HL-60/S4 treated with retinoic acid at 250 ng/mL for 4 days and 3 days (cell line): ENCODE measurements around the gene PTPRN2.
"Not testable (repeated sequence)": the region's sequence is repeated elsewhere in the genome, so short reads cannot be mapped to it uniquely, and the experiment has no call there.

Experiments
- in situ Hi-C: fragments of 300-500 bp; cut with MboI; formaldehyde crosslinking; loops from 2 replicates; pipeline ENCODE4 v1.7.0; 2022; ENCODE audit warnings: low sequenced_read_pairs

The PTPRN2 gene

DNA sequence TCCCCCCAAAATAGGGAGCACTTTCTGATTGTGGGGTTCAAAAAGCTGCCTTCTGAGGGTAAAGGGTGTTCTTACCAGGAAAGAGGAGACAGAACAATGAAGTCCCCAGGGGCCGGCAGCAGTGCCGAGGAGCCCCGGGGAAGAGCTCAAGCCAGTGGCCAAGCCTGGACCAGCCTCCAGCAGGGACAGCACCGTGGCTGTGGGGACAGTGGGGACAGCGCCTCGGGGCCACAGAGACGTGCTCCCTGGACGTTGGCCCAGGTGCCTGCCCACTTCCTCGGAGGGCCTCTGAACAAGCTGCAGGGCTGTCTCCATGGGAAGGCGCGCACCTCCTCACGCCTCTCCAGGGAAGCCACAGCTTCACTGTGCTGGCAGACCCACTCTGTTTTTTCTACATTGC, 312.6 kb downstream of the PTPRN2 start:
- in situ Hi-C loops: no loop called here

DNA sequence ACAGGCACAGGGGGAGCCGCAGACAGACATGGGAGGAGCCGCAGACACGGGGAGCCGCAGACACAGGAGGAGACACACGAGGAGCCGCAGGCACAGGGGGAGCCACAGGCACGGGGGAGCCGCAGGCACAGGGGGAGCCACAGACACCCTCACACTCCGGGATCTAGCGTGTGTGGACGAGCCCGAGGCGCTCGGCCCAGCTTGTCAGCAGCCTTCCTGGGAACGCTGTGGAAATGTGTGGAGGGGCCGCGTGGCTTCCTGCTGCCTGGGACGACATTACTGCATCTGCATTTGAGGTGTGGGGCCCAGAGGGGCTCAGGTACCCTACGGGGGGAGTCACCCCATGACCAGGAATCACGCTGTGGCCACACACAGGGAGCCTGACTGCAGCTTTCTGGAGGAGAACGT, 313.2 kb downstream of the PTPRN2 start:
- in situ Hi-C loops: no loop called here

DNA sequence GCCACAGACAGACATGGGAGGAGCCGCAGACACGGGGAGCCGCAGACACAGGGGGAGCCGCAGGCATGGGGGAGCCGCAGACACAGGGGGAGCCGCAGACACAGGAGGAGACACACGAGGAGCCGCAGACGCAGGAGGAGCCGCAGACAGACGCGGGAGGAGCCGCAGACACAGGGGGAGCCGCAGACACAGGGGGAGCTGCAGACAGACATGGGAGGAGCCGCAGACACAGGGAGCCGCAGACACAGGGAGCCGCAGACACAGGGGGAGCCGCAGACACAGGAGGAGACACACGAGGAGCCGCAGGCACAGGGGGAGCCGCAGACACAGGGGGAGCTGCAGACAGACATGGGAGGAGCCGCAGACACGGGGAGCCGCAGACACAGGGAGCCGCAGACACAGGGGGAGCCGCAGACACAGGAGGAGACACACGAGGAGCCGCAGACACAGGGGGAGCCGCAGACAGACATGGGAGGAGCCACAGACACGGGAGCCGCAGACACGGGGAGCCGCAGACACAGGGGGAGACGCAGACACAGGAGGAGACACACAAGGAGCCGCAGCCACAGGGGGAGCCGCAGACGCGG, 313.8 kb downstream of the PTPRN2 start:
- in situ Hi-C loops: not testable (repeated sequence)

DNA sequence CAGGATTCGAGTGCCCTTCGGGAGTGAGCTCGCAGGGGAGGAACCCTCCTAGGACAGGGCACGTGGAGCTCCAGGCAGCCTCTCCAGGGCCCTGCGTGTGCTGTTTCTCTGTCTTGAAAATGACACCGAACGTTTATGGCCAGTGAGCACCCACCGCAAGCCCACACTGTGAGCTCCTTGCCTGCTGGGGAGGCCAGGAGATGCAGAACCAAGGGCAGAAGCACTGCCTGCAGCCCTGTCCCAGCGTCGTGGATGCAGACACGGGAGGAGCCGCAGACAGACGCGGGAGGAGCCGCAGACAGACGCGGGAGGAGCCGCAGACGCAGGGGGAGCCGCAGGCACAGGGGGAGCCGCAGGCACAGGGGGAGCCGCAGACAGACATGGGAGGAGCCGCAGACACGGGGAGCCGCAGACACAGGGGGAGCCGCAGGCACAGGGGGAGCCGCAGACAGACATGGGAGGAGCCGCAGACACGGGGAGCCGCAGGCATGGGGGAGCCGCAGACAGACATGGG, 314.4 kb downstream of the PTPRN2 start:
- in situ Hi-C loops: no loop called here

DNA sequence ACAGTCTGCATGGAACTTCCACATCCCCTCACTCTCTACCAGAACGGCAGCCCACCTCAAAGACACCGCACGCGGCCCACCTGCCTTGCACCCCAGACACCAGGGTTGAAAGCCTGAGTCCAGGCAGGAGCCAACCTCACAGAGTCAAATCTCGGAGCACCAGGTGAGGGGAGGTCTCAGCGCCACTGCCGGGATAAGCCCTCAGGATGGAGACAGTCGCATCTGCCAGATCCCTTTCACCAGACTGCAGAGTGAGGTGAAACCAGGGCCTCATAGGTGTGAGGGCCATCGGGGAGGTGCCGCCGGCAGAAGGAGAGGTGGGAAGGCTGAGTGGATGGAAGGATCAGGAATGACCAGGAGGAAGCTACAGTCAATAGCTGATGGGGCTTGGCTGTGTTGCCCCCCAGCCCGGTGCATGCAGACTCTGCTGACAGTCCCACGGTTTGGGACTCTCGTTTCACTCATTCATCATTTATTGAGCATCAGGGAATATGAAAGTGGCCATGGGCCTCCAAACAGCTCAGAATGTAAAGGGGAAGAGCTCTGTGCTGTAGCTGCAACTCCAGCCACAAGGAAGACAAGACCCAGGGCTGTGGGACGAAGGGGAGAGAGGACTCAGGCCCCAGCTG, 315.0 kb downstream of the PTPRN2 start:
- in situ Hi-C loops: no loop called here

DNA sequence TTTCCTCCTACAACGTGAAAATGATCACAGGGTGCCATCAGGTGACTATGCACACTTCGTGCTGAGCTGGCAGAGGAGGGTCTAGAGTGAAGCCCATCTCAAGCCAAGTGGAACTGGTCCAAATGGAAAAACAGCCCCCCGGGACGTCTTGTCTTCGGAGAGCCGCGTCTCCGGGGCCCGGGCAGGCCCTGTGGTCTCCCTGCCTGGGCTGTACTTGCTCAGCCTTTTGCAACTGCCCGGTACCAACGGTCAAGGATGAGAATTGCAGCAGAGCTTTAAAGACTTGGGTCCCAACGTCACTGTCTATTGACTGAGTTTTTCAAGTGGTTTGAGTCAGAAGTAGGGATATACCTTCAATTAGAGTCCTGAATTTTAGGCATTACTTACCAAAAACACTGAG, 315.5 kb downstream of the PTPRN2 start:
- in situ Hi-C loops: no loop called here

DNA sequence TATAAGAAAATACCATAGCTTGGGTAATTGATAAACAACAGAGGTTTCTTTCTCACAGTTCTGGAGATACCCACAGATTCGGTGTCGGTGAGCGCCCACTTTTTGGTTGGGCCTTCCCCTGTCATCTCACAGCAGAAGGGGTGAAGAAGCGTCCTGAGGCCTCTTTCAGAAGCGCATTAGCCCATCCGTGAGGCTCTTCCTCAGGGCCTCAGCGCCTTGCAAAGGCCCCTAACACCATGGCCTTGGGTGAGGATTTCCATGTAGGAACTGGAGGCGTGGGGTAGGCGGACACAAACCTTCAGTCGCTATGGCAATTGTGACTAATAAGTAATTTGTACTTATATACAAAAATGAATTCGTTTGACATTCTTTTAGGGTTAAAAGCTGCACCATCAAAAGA, 316.0 kb downstream of the PTPRN2 start:
- in situ Hi-C loops: no loop called here

DNA sequence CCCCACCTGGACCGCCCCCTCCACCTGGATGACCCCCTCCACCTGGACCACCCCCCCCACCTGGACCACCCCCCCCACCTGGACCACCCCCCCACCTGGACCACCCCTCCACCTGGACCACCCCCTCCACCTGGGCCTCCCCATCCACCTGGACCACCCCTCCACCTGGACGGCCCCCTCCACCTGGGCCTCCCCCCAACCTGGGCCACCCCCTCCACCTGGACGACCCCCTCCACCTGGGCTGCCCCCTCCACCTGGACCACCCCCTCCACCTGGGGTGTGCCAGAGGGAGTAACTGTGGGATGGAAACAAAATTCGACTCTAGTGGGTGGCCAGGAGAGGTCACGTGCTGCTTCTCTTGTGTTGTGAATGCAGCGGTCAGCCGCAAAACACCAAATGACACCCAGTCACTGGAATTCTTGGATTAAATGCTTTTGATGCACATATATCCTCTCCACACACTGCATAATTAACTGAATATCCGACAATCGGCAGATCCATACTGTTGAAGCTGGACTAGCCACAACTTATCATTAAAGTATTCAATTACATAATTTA, 316.7 kb downstream of the PTPRN2 start:
- in situ Hi-C loops: no loop called here

DNA sequence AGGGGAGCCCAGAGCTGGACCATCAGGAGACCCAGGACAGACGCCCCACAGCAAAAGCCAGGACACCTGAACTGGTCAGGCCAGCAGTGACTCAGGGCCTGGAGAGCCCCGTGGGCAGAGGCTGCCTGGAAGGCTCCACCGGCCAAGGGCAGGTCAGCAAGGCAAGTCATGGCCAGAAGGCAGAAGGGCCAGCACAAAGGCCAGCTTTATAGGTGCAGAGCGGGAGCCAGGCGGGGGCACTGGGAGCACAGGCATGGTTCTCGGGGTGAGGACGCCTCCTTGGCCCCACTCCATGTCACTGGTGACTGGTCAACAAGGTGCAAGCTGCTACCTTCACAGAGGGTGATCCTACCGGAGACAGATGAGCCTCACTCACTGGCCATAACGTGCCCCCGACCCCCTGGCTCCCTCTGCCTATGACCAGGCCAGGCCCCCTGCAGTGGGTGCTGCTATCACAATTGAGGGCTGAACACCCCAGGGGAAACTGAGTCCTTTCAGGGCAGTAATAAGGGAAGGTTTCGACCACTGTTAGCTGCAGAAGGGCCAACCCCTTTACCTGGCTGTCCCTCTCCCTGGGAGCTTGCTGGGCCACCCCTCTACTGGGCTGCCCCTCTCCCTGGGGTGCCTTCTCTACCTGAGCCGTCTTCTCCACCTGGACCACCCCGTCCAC, 317.4 kb downstream of the PTPRN2 start:
- in situ Hi-C loops: no loop called here

DNA sequence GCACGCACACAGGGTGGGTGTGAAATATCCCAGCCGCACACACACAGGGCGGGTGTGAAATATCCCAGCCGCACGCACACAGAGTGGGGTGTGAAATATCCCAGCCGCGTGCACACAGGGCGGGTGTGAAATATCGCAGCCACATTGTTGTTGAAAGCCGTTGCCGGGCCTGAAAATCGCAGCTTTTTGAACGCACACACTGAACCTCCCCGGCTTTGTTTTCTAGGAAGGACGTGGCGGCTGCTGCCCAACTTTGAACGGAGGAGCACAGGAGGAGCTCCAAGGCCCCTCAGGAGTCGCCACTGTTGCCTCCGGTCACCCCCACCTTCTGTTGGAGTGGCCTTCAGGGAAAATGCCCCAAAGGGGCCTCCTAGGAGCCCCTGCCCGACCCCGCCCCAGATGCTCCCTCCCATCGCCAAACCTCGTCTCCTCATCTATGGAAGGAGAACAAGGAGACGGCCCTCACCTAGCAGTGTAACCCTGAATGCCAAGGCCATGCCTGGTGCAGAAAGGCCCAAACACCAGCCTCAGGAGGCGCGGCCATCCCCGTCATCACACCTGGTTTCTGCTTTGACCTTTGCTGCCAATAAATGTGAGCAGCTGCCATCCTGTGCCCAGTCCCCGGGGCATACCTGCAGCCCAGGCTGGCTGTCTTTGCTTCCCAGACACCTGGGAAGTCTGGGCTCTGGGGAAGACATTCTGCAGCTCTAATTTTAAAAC, 318.6 kb downstream of the PTPRN2 start:
- in situ Hi-C loops: no loop called here

DNA sequence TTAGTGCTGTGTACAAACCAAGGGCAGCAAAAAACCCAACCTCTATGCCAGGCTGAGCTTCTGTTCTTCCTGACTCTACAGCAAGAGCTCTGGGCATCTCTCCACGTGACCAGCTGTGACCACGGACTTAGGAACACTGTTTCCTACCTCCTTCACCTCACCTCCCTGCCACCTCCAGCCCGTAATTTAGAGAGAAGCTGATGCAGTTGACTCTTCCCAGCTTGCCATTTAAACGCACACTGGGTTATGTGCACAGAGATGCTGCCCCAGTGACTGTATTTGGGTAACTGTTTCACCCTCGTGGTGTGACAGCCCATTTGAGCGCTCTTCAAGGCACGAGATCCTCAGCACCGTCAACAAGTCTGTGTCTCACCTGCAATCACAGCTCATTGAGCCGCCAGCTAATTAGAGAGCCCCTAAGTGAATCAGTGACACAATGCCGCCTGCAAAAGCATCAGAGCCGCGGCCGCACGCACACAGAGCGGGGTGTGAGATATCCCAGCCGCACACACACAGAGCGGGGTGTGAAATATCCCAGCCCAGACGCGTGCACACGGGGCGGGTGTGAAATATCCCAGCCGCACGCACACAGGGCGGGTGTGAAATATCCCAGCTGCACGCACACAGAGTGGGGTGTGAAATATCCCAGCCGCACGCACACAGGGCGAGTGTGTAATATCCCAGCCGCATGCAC, 319.7 kb downstream of the PTPRN2 start:
- in situ Hi-C loops: no loop called here

DNA sequence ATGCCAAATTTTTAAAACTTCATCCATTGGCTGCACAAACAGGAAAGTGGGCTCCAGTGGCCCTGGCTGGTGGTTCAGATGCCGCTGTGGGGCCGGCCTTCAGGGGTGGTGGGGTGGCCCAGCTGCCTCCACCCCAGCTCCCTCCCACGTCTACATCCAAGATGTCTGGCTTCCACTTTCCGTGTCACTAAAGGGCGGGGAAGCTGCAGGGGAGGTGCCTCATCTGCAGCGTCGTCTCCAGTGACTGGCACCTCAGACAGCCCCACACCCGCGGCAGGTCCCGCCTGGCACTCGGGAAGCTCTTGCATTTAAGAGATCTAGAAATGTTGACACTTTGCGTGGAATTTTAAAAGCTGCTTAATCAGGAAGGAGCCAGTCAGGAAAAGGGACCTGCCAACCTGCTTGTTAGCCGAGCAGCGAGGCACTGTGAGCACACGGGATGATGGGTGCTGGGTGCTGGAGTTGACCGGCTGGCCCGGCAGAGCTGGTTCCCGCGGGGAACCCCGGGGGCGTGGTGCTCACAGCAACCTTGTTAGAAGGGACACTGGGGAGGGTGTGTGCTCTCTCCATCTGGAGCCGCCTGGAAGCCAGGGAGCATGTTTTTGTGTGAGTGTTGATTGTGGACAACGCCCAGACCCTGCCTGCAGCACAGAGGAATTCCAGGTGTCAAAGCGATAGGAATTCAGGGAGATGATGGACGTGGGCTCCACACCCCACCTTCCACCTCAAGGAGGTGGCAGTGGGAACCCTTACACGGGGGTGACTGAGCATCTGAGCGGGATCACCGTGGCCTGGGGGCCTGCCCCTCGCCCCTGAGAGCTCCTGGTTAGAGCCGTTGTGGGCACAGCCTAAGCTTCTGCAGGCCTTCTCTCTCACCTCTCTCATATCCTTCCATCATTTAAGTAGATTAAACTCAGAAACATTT, 320.5 kb downstream of the PTPRN2 start:
- in situ Hi-C loops: no loop called here

DNA sequence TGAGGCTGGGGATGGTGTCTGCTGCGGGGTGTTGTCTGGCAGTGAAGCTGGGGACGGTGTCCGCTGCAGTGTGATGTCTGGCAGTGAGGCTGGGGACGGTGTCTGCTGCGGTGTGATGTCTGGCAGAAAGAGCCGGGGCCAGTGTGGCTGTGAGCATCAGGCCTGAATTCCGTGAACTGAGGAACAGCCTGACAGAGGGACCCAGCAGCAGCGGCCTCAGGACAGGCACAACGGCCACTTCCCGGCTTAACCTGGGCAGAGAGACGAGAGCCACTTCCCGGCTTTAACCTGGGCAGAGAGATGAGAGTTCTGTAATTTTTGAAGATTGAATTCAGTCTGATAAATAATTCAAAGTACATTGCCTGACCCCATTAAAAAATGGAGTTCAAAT, 321.2 kb downstream of the PTPRN2 start:
- in situ Hi-C loops: no loop called here

DNA sequence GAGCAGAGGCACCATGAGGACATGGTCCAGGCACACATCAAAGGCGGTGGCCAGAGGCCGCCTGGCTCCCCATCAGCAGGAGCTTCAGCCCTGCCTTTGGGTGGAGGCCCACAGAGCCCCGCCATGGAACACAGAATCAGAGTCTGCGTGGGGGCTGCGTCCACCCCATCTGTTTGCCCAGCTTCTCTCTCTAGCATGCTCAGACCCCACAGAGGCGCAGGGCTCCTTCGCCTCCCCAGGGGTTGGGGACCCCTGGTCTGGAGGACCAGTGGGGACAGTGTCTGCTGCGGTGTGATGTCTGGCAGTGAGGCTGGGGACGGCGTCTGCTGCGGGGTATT, 321.9 kb downstream of the PTPRN2 start:
- in situ Hi-C loops: no loop called here

DNA sequence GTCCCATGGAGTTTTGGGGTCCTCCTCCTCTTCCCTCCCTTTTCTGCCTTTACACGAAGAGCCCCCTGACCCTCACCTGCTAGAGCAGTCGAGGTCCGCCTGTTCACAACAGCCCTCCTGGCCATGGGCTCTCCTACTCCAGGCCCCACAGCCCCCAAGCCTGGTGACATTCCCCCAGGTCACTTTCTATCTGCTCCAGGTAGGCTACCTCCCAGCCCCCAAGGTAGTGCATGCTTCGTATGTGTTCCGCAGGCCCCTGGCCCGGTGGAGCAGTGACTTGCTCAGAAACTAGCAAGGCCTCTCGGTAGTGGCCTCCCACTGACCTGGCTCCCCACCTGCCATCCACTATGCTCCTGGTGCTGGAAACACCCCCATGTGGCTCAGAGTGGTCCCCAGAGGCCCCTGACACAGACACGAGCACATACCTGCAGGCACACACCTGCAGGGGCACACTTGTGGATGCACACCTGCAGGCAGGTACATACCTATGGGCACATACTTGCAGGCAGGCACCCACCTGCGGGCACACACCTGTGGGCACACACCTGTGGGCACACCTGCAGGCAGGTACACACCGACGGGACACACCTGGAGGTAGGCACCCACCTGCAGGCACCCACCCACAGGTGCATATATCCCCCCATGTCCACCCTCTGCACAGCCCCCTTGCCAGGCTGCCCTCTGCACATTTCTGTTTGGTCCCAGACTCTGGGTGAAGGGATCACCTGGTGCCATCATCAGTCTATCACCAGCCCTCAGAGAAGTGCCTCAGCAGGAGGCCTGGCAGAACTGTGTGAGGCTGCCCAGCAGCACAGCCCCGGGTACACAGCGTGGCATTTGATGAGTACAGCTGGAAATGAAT, 322.5 kb downstream of the PTPRN2 start:
- in situ Hi-C loops: no loop called here

DNA sequence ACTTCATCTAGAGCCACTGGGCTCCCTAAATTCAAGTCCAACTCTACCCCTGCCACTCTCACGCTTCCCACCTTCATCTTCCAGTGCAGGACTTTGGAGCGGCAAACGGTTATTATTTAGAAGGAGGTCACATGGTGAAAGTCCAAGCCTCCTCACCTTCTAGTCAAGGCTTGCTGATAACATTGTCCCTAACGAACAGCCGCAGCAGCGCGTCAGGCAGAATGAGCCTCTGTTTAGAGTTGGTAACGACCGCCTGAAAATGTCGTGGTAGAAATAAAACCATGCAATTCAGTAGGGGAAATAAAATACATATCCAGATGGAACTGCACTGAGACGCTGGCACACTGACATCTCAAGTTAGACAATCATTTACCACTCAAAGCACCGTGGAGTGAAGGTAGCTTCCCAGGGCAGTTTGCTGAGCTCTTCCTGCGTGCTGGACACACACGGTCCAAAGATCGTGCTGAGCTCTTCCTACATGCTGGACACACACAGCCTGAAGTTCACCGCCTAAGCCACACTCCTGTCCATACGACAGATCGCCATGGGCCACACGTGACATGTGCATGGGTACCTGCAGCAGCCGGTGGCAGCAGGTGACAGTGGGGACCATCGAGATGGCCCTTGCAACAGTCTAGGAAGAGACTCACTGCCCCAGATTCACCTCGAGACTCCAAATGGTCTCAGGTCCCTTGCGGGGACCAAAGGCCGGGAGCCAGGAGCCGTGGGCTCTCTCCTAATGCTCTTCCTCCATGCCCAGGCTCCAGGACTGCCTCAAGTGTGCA, 323.5 kb downstream of the PTPRN2 start:
- in situ Hi-C loops: no loop called here

DNA sequence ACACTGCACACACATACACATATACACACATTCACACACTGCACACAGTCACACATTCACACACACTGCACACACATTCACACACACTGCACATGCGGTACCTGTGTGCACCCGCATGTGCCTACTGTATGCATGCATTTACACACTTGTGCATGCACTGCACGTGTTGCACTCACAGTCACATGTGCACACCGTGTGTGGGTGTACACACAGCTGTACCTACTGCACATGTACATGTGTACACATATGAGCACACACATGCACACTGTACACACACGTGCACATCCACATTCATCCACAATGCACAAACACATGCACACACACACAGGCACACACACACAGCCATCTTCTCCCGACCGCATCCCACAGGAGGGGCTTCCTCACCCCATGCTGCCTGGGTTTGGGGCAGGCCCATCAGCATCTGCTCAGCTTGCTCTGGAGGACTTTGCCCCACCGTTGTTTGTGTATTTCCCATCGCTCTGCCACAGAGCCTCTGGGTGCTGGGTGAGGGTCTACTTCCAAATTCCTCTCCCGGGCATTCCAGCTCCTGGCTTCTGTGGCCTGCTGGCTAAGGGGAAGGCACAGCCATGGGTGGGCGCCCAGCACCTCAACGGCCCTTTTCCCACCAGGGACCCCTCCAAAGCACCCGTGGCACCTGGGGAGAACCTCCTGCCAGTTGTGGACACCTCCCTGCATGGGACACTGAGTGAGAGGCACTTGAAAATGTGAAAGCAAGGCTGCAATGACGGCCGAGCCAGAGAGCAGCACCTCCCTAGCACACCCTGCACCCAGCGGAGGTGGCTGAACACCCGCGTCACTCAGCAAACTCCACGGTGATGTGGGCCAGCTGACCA, 324.3 kb downstream of the PTPRN2 start:
- in situ Hi-C loops: no loop called here
